Naive thymus-derived CD8-positive, alpha-beta T cell (primary cell): ENCODE measurements around the gene ELL2. TPM values are rescaled to one million over a fixed set of nuclear protein-coding genes. Genes with fewer than 3 reads are reported as not detected.
A peak's percentile ranks its signal among the peaks of the same experiment; 100 is the strongest.

Source experiments
- ATAC-seq, 2 donors: fragments of 150-1000 bp; cut with Tn5 transposase in 1 of 2; sonication (Bioruptor Pico), chemical (Tn5 transposase) in 1 of 2; 1 replicate in 1 of 2; 2 replicates in 1 of 2; pipeline ENCODE4 v1.10.0; 2021; ENCODE audit warnings: mild to moderate bottlenecking in 2 of 2, moderate library complexity in 2 of 2
- POLR2A ChIA-PET: fragments of 350-600 bp; sonication (Branson Sonifier 250); formaldehyde crosslinking; loops from one replicate; lab custom pipeline; 2021; ENCODE audit warnings: antibody characterized with exemption; lab: Charles Lee
- DNase-seq, 10 donors: peaks; one replicate each; pipeline versions ENCODE4 v3.0.0 to v3.0.0-alpha.2; 2020 to 2022
- H3K27ac Mint-ChIP-seq, 10 donors: one replicate each; pipeline ENCODE4 v1.8.0; 2020 to 2022; ENCODE audit warnings: mild to moderate bottlenecking in 10 of 10, mixed read lengths in 10 of 10, moderate library complexity in 4 of 10, inconsistent platforms in 1 of 10
- H3K27me3 Mint-ChIP-seq, 5 donors: one replicate each; pipeline ENCODE4 v1.8.0; 2021 to 2022; ENCODE audit warnings: mixed read lengths in 5 of 5
- H3K36me3 Mint-ChIP-seq, 3 donors: one replicate each; pipeline ENCODE4 v1.8.0; 2020 to 2022; ENCODE audit warnings: mixed read lengths in 3 of 3, mild to moderate bottlenecking in 2 of 3, inconsistent platforms in 1 of 3
- H3K4me1 Mint-ChIP-seq, 4 donors: one replicate each; pipeline ENCODE4 v1.8.0; 2021 to 2022; ENCODE audit warnings: mixed read lengths in 4 of 4
- H3K4me3 Mint-ChIP-seq, 10 donors: one replicate each; pipeline ENCODE4 v1.8.0; 2020 to 2022; ENCODE audit warnings: mild to moderate bottlenecking in 10 of 10, mixed read lengths in 10 of 10, moderate library complexity in 6 of 10, inconsistent platforms in 1 of 10
- H3K9me3 Mint-ChIP-seq, 9 donors: one replicate each; pipeline ENCODE4 v1.8.0; 2020 to 2022; ENCODE audit warnings: mixed read lengths in 9 of 9, mild to moderate bottlenecking in 3 of 9, inconsistent platforms in 1 of 9, moderate library complexity in 1 of 9
- polyA plus RNA-seq, 3 donors: library from polyadenylated mRNA; unstranded; fragments of 300-500 nt; fragmentation: Illumina TruSeq; gene quantifications; one replicate each; pipeline ENCODE4 v1.2.3, GENCODE V29; 2021
- total RNA-seq, 8 experiments: library from RNA in 2 of 8; stranded (reverse) in 2 of 8; gene quantifications; one replicate each; pipeline ENCODE4 v1.2.3 and lab custom pipeline; 2021 to 2026

ELL2 gene
- total and polyA plus RNA-seq, 5 experiments from 2014 or later: 1.8 to 13.8 (median 3.1) TPM

DNA sequence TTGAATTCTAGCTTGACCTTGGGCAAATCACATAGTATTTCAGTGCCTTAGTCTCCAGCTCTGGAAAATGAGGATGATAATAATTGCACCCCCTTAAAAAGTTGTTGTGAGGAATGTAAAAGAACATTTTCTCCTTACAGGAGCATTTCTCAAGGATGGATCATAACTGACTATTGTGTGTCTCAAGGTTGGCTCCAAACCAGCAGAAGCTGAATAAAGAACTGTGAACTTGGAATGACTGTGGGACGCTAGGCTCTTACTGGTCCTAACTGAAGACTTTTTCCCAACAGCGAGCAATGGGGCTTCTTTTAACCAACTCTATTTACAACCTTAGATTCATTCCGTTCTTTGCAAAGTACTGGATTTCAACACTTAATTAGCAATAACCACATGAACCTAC, 113.0 kb downstream of the ELL2 start:
- no peak overlapping the region for H3K27ac Mint-ChIP-seq
- no peaks in the 10 kb centered on the region for H3K9me3 Mint-ChIP-seq
- peaks cover 0 to 4% (median 0%) of the 10 kb centered on the region in 4 donors for H3K4me1 Mint-ChIP-seq
- ATAC-seq (no peak), DNase-seq (no peak)
- no peaks in the 10 kb centered on the region for H3K36me3 Mint-ChIP-seq
- POLR2A ChIA-PET: interaction anchor here (0.5 to 1.0 kb wide), 3 partner anchors 66 to 202 kb away, joined by 3 read pairs; partner anchors contain the start of gene RFESD
- no peak overlapping the region for H3K4me3 Mint-ChIP-seq
- H3K27me3 Mint-ChIP-seq: no peaks in the 10 kb centered on the region

DNA sequence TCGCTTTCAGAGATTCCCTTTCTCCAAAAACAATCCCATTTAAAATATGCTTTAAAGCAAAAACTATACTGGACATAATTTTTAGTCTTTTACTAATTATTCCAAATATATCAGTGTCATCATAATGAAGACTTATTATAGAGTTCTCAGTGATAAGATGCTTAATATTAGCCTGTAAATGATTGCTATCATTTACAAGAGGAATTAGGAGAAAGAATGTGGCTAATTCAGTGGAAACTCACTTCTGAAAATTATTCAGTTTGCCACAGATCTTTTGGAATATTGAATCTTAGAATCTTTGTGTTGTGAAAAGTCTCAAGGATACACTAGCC, 114.4 kb downstream of the ELL2 start:
- POLR2A ChIA-PET: interaction anchor here (1.1 kb wide), 1 partner anchor 66 kb away, joined by 5 read pairs; no protein-coding TSS in a partner anchor
- H3K4me3 Mint-ChIP-seq: no peak overlapping the region
- H3K27ac Mint-ChIP-seq: no peak overlapping the region
- no peaks in the 10 kb centered on the region for H3K36me3 Mint-ChIP-seq
- H3K9me3 Mint-ChIP-seq: no peaks in the 10 kb centered on the region
- H3K4me1 Mint-ChIP-seq: peaks cover 9 to 18% (median 13%) of the 10 kb centered on the region in 4 donors
- DNase-seq (no peak), ATAC-seq (no peak)
- H3K27me3 Mint-ChIP-seq: no peaks in the 10 kb centered on the region

DNA sequence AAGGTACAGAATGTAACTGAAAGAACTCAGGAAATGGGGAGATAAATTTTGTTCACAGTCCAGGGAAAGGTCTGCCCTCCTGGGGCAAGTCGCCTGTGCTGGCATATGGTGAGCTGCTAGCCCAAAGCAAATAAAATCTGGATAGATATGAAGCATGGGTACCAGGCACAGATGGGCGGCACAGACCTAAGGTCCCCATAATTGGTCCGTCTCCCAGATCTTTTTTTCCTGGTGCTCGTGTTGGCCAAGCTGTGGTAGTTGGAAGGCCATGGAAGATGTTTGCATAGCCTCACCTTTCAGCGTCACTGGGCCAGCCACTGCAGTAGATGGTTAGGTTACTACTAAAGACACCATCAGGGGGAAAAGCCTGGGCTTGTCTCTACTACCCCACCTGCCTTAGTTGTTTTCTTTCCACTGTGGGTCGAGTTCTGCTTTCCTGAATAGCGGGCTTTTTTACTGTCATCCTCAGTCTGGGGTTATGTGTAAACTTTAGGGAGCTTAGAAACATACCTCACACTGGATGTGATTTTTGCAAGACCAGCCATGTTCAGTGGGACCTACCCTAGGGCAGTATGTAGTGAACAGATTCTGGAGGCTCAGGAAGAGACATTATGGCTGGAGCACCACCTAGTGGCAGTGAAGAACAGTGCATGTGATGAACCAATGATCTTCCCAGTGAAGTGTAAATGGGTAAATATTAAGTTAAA, 114.9 kb downstream of the ELL2 start:
- H3K4me1 Mint-ChIP-seq: peaks cover 9 to 22% (median 14%) of the 10 kb centered on the region in 4 donors
- POLR2A ChIA-PET: interaction anchor here (1.1 to 1.2 kb wide), 3 partner anchors 12 to 66 kb away, joined by 3 to 5 read pairs (median 4); no protein-coding TSS in a partner anchor
- ATAC-seq: peak; percentile 68 to 73

DNA sequence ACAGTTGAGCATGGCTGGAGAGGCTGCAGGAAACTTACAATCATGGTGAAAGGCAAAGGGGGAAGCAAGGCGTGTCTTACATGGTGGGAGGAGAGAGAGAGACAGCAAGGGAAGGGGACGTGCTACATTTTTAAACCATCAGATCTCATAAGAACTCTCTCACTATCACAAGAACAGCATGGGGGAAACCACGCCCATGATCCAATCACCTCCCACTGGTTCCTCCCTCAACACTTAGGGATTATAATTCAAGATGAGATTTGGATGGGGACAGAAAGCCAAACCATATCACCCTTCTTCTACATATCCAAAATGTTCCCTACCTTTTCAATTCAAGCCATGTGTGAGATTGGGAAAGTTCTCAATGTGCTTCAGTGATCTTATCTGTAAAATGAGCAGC, 116.3 kb downstream of the ELL2 start:
- Mint-ChIP-seq H3K4me3 (no peak overlapping the region), H3K27me3 (no peaks in the 10 kb centered on the region), H3K36me3 (no peaks in the 10 kb centered on the region), H3K4me1 (peaks cover 9 to 34% (median 18%) of the 10 kb centered on the region in 4 donors), H3K27ac (peak overlapping the region in 3 of 10 donors; percentile 20 to 30 (median 25)), H3K9me3 (no peaks in the 10 kb centered on the region)
- POLR2A ChIA-PET: no interaction called here
- no peak for DNase-seq
- no peak for ATAC-seq

More for the DNA sequence above, 114.9 kb downstream of the ELL2 start:
- peak; percentile 38 to 82 (median 68) for DNase-seq
- no peaks in the 10 kb centered on the region for H3K27me3 Mint-ChIP-seq
- H3K36me3 Mint-ChIP-seq: no peaks in the 10 kb centered on the region
- H3K9me3 Mint-ChIP-seq: no peaks in the 10 kb centered on the region
- peak overlapping the region in 1 of 10 donors; percentile 33 for H3K27ac Mint-ChIP-seq
- no peak overlapping the region for H3K4me3 Mint-ChIP-seq

DNA sequence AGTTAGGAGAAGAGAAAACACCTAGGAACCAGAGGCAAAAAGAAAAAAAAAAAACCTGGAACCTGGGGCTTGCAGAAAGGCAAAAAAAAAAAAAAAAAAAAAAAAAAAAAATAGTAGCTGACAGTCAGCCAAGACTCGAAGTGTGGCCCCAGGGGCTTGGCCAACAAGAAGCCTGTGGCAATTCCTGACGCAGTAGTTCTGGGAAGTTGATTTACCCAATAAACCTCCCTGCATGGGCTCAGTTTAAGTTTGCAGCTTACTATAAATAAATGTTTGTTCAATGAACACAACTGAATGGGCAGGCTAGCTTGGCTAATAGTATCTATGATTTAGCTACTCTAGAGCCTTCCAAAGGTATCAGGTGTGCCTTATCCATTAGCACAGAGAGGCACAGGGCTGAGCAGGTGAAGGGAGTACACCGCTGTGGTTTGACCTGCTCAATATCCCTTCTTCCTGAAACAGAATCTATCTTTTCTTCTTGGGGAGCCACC, 117.9 kb downstream of the ELL2 start:
- no peaks in the 10 kb centered on the region for H3K9me3 Mint-ChIP-seq
- peaks cover 9 to 35% (median 22%) of the 10 kb centered on the region in 4 donors for H3K4me1 Mint-ChIP-seq
- DNase-seq (no peak), ATAC-seq (no peak)
- no peaks in the 10 kb centered on the region for H3K36me3 Mint-ChIP-seq
- peak overlapping the region in 8 of 10 donors; percentile 69 to 94 (median 90) for H3K27ac Mint-ChIP-seq
- no peaks in the 10 kb centered on the region for H3K27me3 Mint-ChIP-seq
- POLR2A ChIA-PET: interaction anchor here (0.6 to 2.6 kb wide), 10 partner anchors 9 to 818 kb away, joined by 3 to 19 read pairs (median 5); partner anchors contain the start of gene GLRX
- peak overlapping the region in 2 of 10 donors; percentile 52 to 68 for H3K4me3 Mint-ChIP-seq

DNA sequence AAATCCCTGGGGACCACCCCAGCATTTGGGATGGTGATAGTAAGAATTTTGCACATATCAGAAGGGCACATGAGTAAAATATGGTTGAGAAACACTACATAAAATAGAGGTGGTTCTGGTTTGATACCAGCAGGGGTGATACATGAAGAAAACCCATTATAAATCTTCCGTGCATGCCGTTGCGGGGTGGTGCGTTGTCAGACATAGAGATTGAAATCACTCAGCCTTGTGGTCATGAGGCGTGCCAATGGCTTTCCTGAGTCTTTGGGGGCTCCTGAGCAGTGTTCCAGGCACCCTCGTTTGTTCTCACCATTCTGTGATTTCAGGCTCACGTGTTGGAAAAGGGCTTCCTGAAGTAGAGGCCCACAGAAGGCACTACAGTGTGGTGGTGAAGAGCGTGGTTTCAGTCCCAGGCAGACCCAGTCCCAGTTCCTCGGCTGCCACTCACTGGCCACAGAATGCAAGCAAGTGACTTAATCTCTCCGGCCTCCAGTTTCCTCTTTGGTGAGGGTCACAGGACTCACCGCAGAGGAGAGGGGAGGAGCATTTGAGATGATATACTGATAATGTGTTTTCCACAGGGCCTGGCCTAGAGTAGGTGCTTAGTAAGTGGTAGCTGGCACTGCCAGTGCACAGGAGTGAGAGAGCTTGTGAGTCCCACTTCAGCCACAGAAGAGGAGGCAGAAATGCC, 118.7 kb downstream of the ELL2 start:
- Mint-ChIP-seq H3K27ac (peak overlapping the region; percentile 80 to 94 (median 90)), H3K36me3 (no peaks in the 10 kb centered on the region), H3K4me3 (peak overlapping the region; percentile 16 to 70 (median 59)), H3K9me3 (no peaks in the 10 kb centered on the region), H3K4me1 (peaks cover 11 to 38% (median 27%) of the 10 kb centered on the region in 4 donors), H3K27me3 (no peaks in the 10 kb centered on the region)
- ATAC-seq (peak; percentile 82 to 87), DNase-seq (peak in 8 of 10 donors; percentile 23 to 76 (median 38))
- POLR2A ChIA-PET: interaction anchor here (0.6 to 2.6 kb wide), 6 partner anchors 8 to 115 kb away, joined by 3 to 19 read pairs (median 5); partner anchors contain the start of gene GLRX

DNA sequence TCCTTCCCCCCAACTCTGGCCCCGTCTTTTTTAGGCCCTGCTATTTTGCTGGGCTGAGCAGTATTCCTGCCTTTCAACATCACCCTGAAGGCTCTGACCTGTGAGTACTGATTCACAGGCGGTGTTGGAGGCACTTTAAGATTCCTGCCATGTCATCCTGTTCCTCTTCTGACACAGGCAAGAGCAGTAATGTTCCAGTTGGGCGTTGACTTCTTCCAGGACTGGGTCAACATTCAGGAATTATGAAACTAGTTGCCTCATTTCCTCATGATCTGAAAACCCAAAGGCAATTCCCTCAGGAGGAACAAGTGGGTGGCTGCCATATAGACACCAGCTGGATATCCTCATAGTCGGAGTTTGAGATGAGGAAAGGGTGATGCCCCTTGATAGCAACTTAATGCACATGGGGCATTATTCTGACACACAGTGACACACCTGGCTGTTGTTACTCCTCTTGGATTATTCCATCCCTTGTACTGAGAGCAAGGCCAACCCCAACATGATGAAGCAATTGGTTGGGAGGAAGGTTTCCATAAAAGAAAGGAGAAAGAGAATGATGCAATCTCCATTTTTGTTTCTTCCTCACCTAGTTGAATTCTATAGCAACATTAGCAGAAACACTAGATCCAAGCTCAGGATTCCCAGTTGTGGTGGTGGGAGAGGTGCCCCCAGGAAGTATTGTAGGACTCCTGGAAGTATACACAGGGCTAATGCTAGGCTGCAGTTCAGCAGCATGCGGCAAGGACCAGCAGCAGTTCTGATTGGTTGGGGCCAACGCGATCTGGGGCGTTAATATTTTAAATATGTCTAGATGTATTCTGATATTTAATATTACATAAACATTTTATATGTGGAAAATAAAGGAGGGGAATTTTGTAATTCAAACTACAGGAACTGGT, 119.5 kb downstream of the ELL2 start:
- H3K4me3 Mint-ChIP-seq: peak overlapping the region in 3 of 10 donors; percentile 6 to 70 (median 60)
- peak overlapping the region in 7 of 10 donors; percentile 20 to 93 (median 90) for H3K27ac Mint-ChIP-seq
- H3K27me3 Mint-ChIP-seq: no peaks in the 10 kb centered on the region
- no peaks in the 10 kb centered on the region for H3K9me3 Mint-ChIP-seq
- no peak for ATAC-seq
- no peaks in the 10 kb centered on the region for H3K36me3 Mint-ChIP-seq
- DNase-seq: no peak
- POLR2A ChIA-PET: interaction anchor here (2.6 to 9.1 kb wide), 2 partner anchors 21 to 61 kb away, joined by 19 to 250 read pairs; partner anchors contain the start of gene GLRX
- peaks cover 14 to 47% (median 33%) of the 10 kb centered on the region in 4 donors for H3K4me1 Mint-ChIP-seq

DNA sequence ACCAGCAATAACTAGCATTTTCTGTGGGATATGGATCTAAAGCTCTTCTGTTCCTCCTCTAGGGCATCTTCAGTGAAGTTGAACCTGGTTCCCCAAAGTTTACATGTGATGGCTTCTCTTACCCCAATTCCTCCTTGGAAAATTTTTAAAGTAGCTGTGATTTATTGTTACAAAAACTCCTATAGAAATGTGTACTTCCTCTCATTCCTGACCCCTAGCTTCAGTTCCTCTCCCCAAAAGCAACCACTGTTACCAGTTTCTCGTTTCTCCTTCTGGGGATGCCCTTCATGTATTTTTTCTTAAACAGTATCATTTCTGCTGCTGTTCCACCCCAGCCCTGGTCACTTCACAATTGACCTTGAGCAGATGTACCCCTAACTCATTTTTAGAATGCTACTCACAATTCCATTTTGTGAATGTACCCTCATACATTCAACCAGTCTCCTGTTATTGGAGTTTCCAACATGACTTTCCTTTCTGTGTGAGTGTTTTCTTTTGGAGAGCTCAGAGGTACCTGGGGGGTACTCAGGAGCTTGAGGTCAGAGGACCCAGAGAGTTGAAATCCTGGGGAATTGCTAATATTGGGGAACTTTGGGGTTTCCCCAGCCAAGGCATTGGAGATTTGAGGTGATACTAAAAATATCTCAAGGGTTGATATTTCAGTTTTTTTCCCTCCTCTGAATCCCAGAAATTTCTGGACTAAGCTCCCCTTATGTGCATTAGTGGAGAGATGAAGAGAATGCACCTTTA, 120.5 kb downstream of the ELL2 start:
- DNase-seq (no peak), ATAC-seq (no peak)
- Mint-ChIP-seq H3K27ac (peak overlapping the region in 2 of 10 donors; percentile 7 to 40), H3K4me3 (no peak overlapping the region), H3K27me3 (no peaks in the 10 kb centered on the region), H3K9me3 (no peaks in the 10 kb centered on the region), H3K36me3 (no peaks in the 10 kb centered on the region), H3K4me1 (peaks cover 17 to 55% (median 42%) of the 10 kb centered on the region in 4 donors)
- POLR2A ChIA-PET: interaction anchor here (2.2 to 9.1 kb wide), 2 partner anchors 20 to 60 kb away, joined by 6 to 250 read pairs; partner anchors contain the start of gene GLRX

DNA sequence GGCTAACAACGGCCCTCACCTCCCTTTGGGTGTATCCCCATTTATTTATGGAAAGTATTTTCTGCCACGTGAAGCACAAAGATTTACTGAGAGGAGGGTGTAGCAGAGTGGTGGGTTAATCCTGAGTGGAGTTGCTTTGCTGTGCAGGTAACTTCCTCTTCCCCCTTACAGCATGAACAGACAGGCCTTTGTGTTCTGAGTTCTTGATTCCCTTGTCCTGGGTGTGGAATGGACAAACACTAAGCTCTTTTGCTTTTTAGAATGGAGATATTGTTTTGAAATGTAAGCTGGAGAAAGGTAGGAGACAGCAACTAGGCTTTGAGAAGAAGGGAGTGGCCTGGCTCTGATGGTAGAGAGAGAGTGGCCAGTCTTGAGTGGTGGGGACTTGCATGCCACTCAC, 122.0 kb downstream of the ELL2 start:
- no peak for ATAC-seq
- H3K4me1 Mint-ChIP-seq: peaks cover 25 to 64% (median 50%) of the 10 kb centered on the region in 4 donors

DNA sequence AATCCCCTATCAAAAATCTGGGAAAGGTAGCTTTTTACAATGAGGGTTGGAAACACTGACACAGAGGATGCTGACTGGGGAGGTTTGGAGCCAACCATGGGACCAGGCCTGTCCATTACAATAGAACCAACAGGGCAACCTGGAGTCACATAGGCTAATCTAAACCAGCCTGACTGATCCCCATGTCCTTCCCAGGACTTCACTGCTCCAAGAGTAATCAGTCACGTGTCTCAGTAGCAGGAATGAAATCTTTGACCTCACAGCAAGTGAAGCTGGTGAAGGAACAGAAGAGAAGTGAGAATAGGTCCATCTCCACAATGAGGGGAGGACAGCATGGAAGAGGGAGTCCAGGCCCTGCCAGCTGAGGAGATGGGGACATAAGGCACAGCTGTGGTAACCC, 123.1 kb downstream of the ELL2 start:
- no peak for ATAC-seq
- H3K9me3 Mint-ChIP-seq: no peaks in the 10 kb centered on the region
- H3K4me3 Mint-ChIP-seq: no peak overlapping the region
- no peaks in the 10 kb centered on the region for H3K27me3 Mint-ChIP-seq
- peaks cover 30 to 72% (median 60%) of the 10 kb centered on the region in 4 donors for H3K4me1 Mint-ChIP-seq
- H3K27ac Mint-ChIP-seq: peak overlapping the region in 5 of 10 donors; percentile 26 to 98 (median 75)
- no peaks in the 10 kb centered on the region for H3K36me3 Mint-ChIP-seq
- DNase-seq: no peak
- POLR2A ChIA-PET: interaction anchor here (1.3 to 9.1 kb wide), 3 partner anchors 18 to 53 kb away, joined by 3 to 250 read pairs (median 12); partner anchors contain the start of gene GLRX

More for the DNA sequence above, 122.0 kb downstream of the ELL2 start:
- POLR2A ChIA-PET: interaction anchor here (0.7 to 9.1 kb wide), 3 partner anchors 19 to 697 kb away, joined by 6 to 250 read pairs (median 7); partner anchors contain the start of gene GLRX
- H3K27ac Mint-ChIP-seq: peak overlapping the region in 6 of 10 donors; percentile 18 to 75 (median 60)
- H3K27me3 Mint-ChIP-seq: no peaks in the 10 kb centered on the region
- no peaks in the 10 kb centered on the region for H3K9me3 Mint-ChIP-seq
- H3K36me3 Mint-ChIP-seq: no peaks in the 10 kb centered on the region
- no peak for DNase-seq
- H3K4me3 Mint-ChIP-seq: peak overlapping the region in 1 of 10 donors; percentile 16

DNA sequence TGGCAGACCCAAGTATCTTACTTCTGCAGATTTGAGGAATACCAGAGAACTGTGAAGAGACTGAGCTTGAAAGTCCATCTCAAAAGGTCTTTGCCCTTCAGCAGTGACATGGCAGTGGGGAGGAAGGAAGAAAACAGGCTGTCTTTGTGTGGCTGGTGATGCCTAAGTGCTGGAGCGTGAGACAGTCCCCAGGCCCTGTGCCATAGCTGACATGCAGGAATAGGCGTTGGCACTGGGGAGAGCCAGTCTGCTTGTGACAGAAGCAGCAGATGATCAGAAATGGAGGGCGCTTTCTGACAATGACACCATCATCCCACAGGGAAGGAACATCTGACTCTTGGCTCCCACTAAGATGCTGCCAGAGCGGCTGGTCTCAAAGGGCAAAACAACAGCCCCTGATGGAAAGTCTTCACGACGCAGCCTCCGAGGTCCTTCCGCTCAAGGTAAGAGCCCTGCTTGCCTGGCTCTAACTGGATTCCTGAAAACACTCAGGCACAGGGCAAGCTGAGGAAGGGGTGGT, 123.6 kb downstream of the ELL2 start:
- Mint-ChIP-seq H3K9me3 (no peaks in the 10 kb centered on the region), H3K36me3 (no peaks in the 10 kb centered on the region), H3K27ac (peak overlapping the region in 8 of 10 donors; percentile 0 to 98 (median 61)), H3K4me3 (no peak overlapping the region), H3K4me1 (peaks cover 27 to 72% (median 59%) of the 10 kb centered on the region in 4 donors), H3K27me3 (no peaks in the 10 kb centered on the region)
- POLR2A ChIA-PET: interaction anchor here (0.6 to 9.1 kb wide), 5 partner anchors 17 to 960 kb away, joined by 3 to 250 read pairs (median 5); partner anchors contain the start of gene GLRX
- no peak for DNase-seq
- ATAC-seq: no peak
